Nephron (organoid): ENCODE results near the gene CAMKK2.
A peak's percentile ranks its signal among the peaks of the same experiment; 100 is the strongest.

Experiments
- H3K27ac Mint-ChIP-seq, 3 experiments: 2 replicates each; pipeline ENCODE4 v1.8.0; 2020; ENCODE audit warnings: mixed read lengths in 3 of 3, mild to moderate bottlenecking in 2 of 3, moderate library complexity in 1 of 3
- H3K27me3 Mint-ChIP-seq: 2 replicates; pipeline ENCODE4 v1.8.0; 2021; ENCODE audit warnings: low read depth, mild to moderate bottlenecking, moderate library complexity, mixed read lengths
- H3K36me3 Mint-ChIP-seq: 2 replicates; pipeline ENCODE4 v1.8.0; 2020; ENCODE audit warnings: low read depth, mixed read lengths
- H3K4me1 Mint-ChIP-seq: 2 replicates; pipeline ENCODE4 v1.8.0; 2020; ENCODE audit warnings: mixed read lengths
- H3K4me3 Mint-ChIP-seq, 3 experiments: 2 replicates each; pipeline ENCODE4 v1.8.0; 2020; ENCODE audit warnings: mild to moderate bottlenecking in 3 of 3, mixed read lengths in 3 of 3, moderate library complexity in 2 of 3
- H3K9me3 Mint-ChIP-seq: 2 replicates; pipeline ENCODE4 v1.8.0; 2020; ENCODE audit warnings: mixed read lengths
- TF ChIP-seq, protein P1 (sequence below), 3 experiments: fragments of 200-600 bp; sonication (generic); IDR thresholded peaks; one replicate each; pipeline ENCODE4 v1.5.0; 2021; ENCODE audit warnings: antibody characterized with exemption in 3 of 3; ENCODE audit not compliant: unreplicated experiment in 3 of 3

The CAMKK2 gene

GRCh38 chr12:121296618-121297434 is at the start of gene CAMKK2:
Gene CAMKK2 (minus strand): TSS chr12:121296709. CDS start chr12:121274526, 22,183 bp downstream.
- H3K27ac Mint-ChIP-seq, result peak within 1 kb of the TSS; percentile 67 to 92 (median 88)
- TF ChIP-seq, protein P1, sequence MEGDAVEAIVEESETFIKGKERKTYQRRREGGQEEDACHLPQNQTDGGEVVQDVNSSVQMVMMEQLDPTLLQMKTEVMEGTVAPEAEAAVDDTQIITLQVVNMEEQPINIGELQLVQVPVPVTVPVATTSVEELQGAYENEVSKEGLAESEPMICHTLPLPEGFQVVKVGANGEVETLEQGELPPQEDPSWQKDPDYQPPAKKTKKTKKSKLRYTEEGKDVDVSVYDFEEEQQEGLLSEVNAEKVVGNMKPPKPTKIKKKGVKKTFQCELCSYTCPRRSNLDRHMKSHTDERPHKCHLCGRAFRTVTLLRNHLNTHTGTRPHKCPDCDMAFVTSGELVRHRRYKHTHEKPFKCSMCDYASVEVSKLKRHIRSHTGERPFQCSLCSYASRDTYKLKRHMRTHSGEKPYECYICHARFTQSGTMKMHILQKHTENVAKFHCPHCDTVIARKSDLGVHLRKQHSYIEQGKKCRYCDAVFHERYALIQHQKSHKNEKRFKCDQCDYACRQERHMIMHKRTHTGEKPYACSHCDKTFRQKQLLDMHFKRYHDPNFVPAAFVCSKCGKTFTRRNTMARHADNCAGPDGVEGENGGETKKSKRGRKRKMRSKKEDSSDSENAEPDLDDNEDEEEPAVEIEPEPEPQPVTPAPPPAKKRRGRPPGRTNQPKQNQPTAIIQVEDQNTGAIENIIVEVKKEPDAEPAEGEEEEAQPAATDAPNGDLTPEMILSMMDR (IDR thresholded peaks at IDR 0.05; ENCODE audit: unreplicated experiment in 3 of 3), result no peak
- peak within 1 kb of the TSS; percentile 90 to 91 (median 91) for H3K4me3 Mint-ChIP-seq
- peaks cover 17% of the 10 kb centered on the region for H3K4me1 Mint-ChIP-seq
- no peaks in the 10 kb centered on the region for H3K27me3 Mint-ChIP-seq
- H3K36me3 Mint-ChIP-seq, result peaks cover 3% of the 10 kb centered on the region
- no peaks in the 10 kb centered on the region for H3K9me3 Mint-ChIP-seq

DNA sequence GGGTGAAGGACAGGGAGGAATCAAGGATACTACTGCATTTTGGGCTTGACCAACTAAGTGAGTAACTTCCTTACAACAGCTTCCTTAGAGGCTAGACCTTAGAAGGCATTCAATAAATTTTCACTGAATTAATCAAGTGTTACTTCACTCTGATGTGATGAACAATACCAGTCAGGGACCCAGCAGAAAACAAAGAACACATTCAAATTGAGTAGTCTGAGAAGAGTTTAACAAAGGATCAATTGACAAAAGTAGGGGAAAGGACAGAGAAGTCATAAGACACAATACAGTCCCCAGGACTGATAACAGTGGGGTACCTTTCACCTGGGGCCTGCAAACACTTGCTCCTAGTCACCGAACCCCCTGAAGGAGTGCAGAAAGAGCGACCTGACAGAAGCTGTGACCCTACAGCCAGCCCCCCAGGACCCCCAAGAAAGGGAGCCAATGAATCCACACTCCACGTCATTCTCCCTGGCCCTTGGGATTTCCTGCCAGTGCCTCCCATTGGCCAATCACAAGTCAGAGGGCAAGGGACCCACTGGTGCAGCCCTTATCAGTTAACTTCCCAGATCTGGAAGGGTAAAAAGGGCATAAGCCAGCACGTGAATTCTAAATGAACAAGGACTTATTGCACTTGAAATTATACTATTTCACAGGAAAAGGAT is 48.8 kb upstream of the CAMKK2 start:
- no peak overlapping the region for H3K27ac Mint-ChIP-seq
- TF ChIP-seq, protein P1 (IDR thresholded peaks at IDR 0.05; ENCODE audit: unreplicated experiment in 3 of 3), result no peak
- H3K27me3 Mint-ChIP-seq, result no peaks in the 10 kb centered on the region
- no peaks in the 10 kb centered on the region for H3K4me1 Mint-ChIP-seq
- no peaks in the 10 kb centered on the region for H3K9me3 Mint-ChIP-seq
- peaks cover 47% of the 10 kb centered on the region for H3K36me3 Mint-ChIP-seq
- no peak overlapping the region for H3K4me3 Mint-ChIP-seq

- Mint-ChIP-seq H3K4me1 (no peaks in the 10 kb centered on the region), H3K36me3 (peaks cover 51% of the 10 kb centered on the region), H3K9me3 (no peaks in the 10 kb centered on the region), H3K27me3 (no peaks in the 10 kb centered on the region), H3K27ac (no peak overlapping the region), H3K4me3 (no peak overlapping the region)
- TF ChIP-seq, protein P1 (IDR thresholded peaks at IDR 0.05; ENCODE audit: unreplicated experiment in 3 of 3), result no peak
These were observed 48.0 kb upstream of the CAMKK2 start for GRCh38 chr12:121344506-121344905.

DNA sequence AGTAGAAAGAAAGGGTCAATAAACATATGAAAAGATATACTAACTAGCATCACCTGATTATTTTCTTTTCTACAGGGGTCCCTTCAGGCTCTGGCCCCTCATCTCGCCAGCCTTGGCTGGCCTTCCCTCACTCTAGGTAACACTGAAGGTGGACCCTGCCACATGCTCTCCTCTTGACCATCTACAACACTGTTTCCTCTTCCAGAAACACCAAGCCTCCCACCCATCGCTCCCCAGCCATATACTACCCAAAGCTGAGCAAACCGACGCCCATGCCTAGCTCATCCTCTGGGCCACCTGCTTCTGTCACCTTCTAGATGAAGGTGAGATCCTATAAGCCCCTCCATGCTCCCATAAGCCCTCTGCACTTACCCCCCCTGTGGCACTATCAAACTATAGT is 40.9 kb upstream of the CAMKK2 start:
- Mint-ChIP-seq H3K27ac (no peak overlapping the region), H3K4me1 (no peaks in the 10 kb centered on the region), H3K9me3 (no peaks in the 10 kb centered on the region), H3K27me3 (no peaks in the 10 kb centered on the region), H3K36me3 (peaks cover 45% of the 10 kb centered on the region), H3K4me3 (no peak overlapping the region)
- TF ChIP-seq, protein P1 (IDR thresholded peaks at IDR 0.05; ENCODE audit: unreplicated experiment in 3 of 3), result no peak

DNA sequence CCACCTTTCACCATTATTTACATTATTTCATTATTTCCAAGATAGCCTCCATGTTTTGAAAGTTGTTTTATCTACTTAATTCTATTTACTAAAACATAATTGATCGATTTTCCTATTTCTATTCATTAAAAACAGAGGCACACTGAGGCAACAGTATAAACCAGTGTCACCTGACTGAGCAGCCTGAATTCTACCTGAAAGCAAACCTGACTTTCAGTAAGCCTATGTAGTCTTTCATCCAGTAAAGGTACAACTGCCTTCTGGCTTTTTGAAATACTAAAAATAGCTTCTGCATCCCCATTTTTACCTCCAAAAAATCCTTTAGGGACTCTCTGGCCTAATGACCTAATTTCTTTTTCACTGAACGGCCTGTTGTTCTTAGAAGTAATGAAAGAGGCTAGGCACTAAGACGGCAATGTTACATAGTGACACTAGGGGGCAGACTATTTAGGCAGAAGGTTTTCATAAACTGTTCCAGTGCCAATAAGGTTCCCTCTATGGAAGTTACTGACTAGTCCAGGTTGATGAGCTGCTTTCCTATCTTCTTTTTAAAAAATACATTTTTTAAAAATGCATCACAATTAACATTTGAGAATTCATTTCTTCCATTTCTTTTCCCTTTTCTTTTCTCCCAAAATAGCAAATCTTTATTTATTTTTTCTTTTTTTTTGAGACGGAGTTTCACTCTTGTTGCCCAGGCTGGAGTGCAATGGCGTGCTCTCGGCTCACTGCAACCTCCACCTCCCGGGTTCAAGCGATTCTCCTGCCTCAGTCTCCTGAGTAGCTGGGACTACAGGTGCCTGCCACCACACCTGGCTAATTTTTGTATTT is 38.2 kb upstream of the CAMKK2 start:
- TF ChIP-seq, protein P1 (IDR thresholded peaks at IDR 0.05; ENCODE audit: unreplicated experiment in 3 of 3), result peak; percentile 84 to 87 (median 84)
- Mint-ChIP-seq H3K27me3 (no peaks in the 10 kb centered on the region), H3K4me3 (no peak overlapping the region), H3K27ac (no peak overlapping the region), H3K4me1 (no peaks in the 10 kb centered on the region), H3K9me3 (no peaks in the 10 kb centered on the region), H3K36me3 (peaks cover 54% of the 10 kb centered on the region)
